Measurements from ENCODE around the gene KSR2. TPM values are rescaled to one million over a fixed set of nuclear protein-coding genes. Genes with fewer than 3 reads are reported as not detected.

KSR2 gene
- total RNA-seq, 1 experiment from 2014 or later, result 2.0 TPM

GRCh38 chr12:117453961-117454360 is 514.8 kb downstream of the KSR2 start:
- no peak for DNase-seq
- Histone ChIP-seq H4K20me1 (ENCODE audit: insufficient read depth) (no peaks in the 10 kb centered on the region), H3K27me3 (ENCODE audit: insufficient read depth, low read depth) (peaks cover 53% of the 10 kb centered on the region), H3K4me3 (no peak overlapping the region), H3K4me1 (replicated peaks; ENCODE audit: insufficient read depth) (no peaks in the 10 kb centered on the region), H3K79me2 (ENCODE audit: low read depth) (no peaks in the 10 kb centered on the region), H3K9me3 (ENCODE audit: insufficient read depth, low read depth) (no peaks in the 10 kb centered on the region), H3K27ac (no peak overlapping the region), H3K9me2 (ENCODE audit: insufficient read depth) (no peaks in the 10 kb centered on the region), H2AFZ (no peak overlapping the region), H3F3A (ENCODE audit: insufficient read depth, low read depth) (no peaks in the 10 kb centered on the region), H3K36me3 (ENCODE audit: low read depth) (no peaks in the 10 kb centered on the region), H3K4me2 (no peak overlapping the region)
- no TSS peak for BruUV-seq (replicated peaks)
- intact Hi-C loops (cut with micrococcal nuclease; ENCODE audit: unreplicated experiment), result no loop called here
- ChIA-PET POLR2A (ENCODE audit: unreplicated experiment) (no interaction called here), CTCF (no interaction called here)
- TF ChIP-seq EZH2 (IDR thresholded peaks at IDR 0.05; ENCODE audit: low read depth) (no peak), CTCF (conservative IDR thresholded peaks at IDR 0.05) (no peak)

GRCh38 chr12:117452112-117452511 is 516.7 kb downstream of the KSR2 start:
- ChIA-PET POLR2A (ENCODE audit: unreplicated experiment) (no interaction called here), CTCF (no interaction called here)
- H3K4me1 ChIP-seq (replicated peaks; ENCODE audit: insufficient read depth), result no peaks in the 10 kb centered on the region
- no peak for DNase-seq
- H3K4me3 ChIP-seq, result no peak overlapping the region
- no TSS peak for BruUV-seq (replicated peaks)
- H3K27me3 ChIP-seq (ENCODE audit: insufficient read depth, low read depth), result peaks cover 64% of the 10 kb centered on the region
- H3K36me3 ChIP-seq (ENCODE audit: low read depth), result no peaks in the 10 kb centered on the region
- no peak for TF ChIP-seq CTCF (conservative IDR thresholded peaks at IDR 0.05)
- TF ChIP-seq EZH2 (IDR thresholded peaks at IDR 0.05; ENCODE audit: low read depth), result no peak
- H3K27ac ChIP-seq, result no peak overlapping the region
- no peaks in the 10 kb centered on the region for H3K9me3 ChIP-seq (ENCODE audit: insufficient read depth, low read depth)
- intact Hi-C loops (cut with micrococcal nuclease; ENCODE audit: unreplicated experiment), result no loop called here
- H3F3A ChIP-seq (ENCODE audit: insufficient read depth, low read depth), result no peaks in the 10 kb centered on the region
- no peaks in the 10 kb centered on the region for H4K20me1 ChIP-seq (ENCODE audit: insufficient read depth)
- H3K4me2 ChIP-seq, result no peak overlapping the region
- H3K9me2 ChIP-seq (ENCODE audit: insufficient read depth), result no peaks in the 10 kb centered on the region
- no peak overlapping the region for H2AFZ ChIP-seq
- H3K79me2 ChIP-seq (ENCODE audit: low read depth), result no peaks in the 10 kb centered on the region

- H4K20me1 ChIP-seq (ENCODE audit: insufficient read depth), result no peaks in the 10 kb centered on the region
- no peak overlapping the region for H3K4me2 ChIP-seq
- no peak overlapping the region for H3K27ac ChIP-seq
- intact Hi-C loops (cut with micrococcal nuclease; ENCODE audit: unreplicated experiment), result no loop called here
- POLR2A ChIA-PET (ENCODE audit: unreplicated experiment), result no interaction called here
- CTCF ChIA-PET, result no interaction called here
- DNase-seq, result no peak
- no peaks in the 10 kb centered on the region for H3K9me2 ChIP-seq (ENCODE audit: insufficient read depth)
- H3F3A ChIP-seq (ENCODE audit: insufficient read depth, low read depth), result no peaks in the 10 kb centered on the region
- BruUV-seq (replicated peaks), result no TSS peak
- peaks cover 56% of the 10 kb centered on the region for H3K27me3 ChIP-seq (ENCODE audit: insufficient read depth, low read depth)
- H3K79me2 ChIP-seq (ENCODE audit: low read depth), result no peaks in the 10 kb centered on the region
- no peaks in the 10 kb centered on the region for H3K9me3 ChIP-seq (ENCODE audit: insufficient read depth, low read depth)
- no peaks in the 10 kb centered on the region for H3K4me1 ChIP-seq (replicated peaks; ENCODE audit: insufficient read depth)
- no peak for TF ChIP-seq CTCF (conservative IDR thresholded peaks at IDR 0.05)
- TF ChIP-seq EZH2 (IDR thresholded peaks at IDR 0.05; ENCODE audit: low read depth), result no peak
- no peaks in the 10 kb centered on the region for H3K36me3 ChIP-seq (ENCODE audit: low read depth)
- no peak overlapping the region for H3K4me3 ChIP-seq
- H2AFZ ChIP-seq, result no peak overlapping the region
Observed at GRCh38 chr12:117450209-117450608, 518.6 kb downstream of the KSR2 start.
